ENCODE results near the gene METRNL. TPM values are rescaled to one million over a fixed set of nuclear protein-coding genes. Genes with fewer than 3 reads are reported as not detected.
A peak's percentile ranks its signal among the peaks of the same experiment; 100 is the strongest.
"Not testable (repeated sequence)": the region's sequence is repeated elsewhere in the genome, so short reads cannot be mapped to it uniquely, and the experiment has no call there.

The METRNL gene
- total RNA-seq, 2 experiments from 2014 or later: 11.1 to 13.2 TPM

DNA sequence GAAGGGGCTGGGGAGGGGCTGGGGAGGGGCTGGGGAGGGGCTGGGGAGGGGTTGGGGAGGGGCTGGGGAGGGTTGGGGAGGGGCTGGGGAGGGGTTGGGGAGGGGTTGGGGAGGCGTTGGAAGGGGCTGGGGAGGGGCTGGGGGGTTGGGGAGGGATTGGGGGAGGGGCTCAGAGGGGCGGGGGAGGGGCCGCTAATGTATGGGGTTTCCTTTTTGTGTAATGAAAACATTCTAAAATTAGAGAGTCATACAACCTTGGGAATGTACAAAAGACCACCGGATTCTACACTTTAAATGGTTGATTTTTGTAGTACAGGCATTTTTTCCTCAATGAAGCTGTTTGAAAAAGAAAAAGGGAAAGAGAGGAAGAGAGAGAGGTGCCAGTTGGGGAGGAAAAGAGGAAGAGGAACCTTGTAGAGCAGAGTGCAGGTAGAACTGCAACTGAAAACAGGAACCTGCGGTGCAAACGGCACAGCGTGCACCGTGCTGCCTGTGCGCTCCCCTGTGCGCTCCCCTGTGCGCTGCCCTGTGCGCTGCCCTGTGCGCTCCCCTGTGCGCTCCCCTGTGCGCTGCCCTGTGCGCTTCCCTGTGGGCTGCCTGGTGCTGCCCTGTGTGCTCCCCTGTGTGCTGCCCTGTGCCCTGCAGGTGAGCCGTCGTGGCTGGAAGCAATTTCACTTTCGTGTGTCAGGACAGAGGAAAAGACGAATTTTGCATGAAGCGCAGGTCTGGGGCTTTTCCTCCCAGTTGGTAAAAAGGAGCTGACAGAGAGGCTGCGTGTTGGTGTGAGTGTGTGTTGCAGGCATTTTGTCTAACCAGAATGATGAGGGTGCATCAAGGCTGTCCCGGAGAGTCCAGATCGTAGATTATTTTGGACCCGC, 40.8 kb downstream of the METRNL start:
- peak; percentile 94 for ATAC-seq (ENCODE audit: low read depth)
- POLR2A ChIA-PET: no interaction called here
- Mint-ChIP-seq H3K27ac (no peak overlapping the region), H3K27me3 (peaks cover 33% of the 10 kb centered on the region), H3K4me1 (peaks cover 20% of the 10 kb centered on the region), H3K4me3 (peak overlapping the region; percentile 74), H3K36me3 (no peaks in the 10 kb centered on the region), H3K9me3 (peaks cover 4% of the 10 kb centered on the region)
- DNase-seq: peak; percentile 55

DNA sequence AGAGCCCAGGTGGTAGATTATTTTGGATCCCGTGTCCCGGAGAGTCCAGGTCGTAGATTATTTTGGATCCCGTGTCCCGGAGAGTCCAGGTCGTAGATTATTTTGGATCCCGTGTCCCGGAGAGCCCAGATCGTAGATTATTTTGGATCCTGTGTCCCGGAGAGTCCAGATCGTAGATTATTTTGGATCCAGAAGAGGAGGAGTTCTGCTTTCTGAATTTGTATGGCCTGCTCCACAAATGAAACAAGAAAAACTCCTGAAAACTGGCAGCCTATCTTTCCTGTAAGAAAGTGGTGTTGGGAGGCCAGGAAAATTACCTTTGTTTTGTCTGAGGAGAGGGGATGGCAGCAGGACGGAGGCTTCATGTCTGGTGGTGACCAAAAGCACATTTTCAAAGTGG, 42.1 kb downstream of the METRNL start:
- POLR2A ChIA-PET; H3K4me3 Mint-ChIP-seq; DNase-seq; ATAC-seq (ENCODE audit: low read depth); H3K9me3 Mint-ChIP-seq; H3K27ac Mint-ChIP-seq; H3K36me3 Mint-ChIP-seq: not testable (repeated sequence)
- peaks cover 35% of the 10 kb centered on the region for H3K27me3 Mint-ChIP-seq
- peaks cover 31% of the 10 kb centered on the region for H3K4me1 Mint-ChIP-seq

DNA sequence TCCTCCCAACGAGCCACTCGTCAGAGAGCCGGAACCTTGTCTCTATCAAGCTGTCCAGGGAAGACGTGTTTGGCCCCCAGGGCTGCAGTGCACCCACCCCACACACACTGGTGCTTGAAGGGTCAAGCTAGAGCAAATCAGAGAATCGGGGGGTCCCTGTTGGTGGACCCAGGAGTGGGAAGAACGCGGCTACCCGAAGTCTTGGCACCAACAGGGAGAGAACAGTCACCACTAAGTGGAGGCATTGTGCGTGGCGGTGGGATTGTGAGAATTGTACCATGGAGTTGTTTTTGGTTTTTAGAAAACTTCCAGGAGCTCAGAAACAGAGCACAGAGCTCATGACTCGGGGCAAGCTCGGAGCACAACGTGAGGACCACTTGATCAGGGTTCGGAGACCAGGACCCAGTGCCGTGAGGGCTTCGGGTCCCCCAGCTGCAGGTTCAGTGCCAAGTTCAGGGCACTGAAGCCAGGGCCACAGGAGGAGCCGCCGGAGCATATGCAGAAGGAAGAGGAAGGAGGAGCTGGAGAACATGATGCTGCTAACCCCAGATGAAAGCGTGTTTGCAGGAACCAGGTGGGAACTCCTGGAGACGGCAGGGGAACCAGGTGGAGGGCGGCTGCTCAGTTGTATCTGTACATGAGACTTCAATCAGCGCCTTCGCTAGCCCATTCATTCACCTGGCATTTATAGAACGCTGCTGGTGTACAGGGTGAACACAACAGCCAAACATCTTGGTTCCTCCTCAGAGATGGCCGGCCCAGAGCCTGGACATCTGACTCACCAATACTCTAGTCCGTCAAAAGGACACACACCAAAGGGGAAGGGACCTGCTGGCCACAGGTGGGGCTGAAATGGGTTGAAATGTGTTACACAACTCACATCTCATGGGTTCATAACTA, 42.8 kb downstream of the METRNL start:
- Mint-ChIP-seq H3K27me3 (peaks cover 35% of the 10 kb centered on the region), H3K4me1 (peaks cover 32% of the 10 kb centered on the region), H3K4me3 (no peak overlapping the region), H3K9me3 (peaks cover 4% of the 10 kb centered on the region), H3K27ac (no peak overlapping the region), H3K36me3 (no peaks in the 10 kb centered on the region)
- ATAC-seq (ENCODE audit: low read depth): no peak
- POLR2A ChIA-PET: no interaction called here
- no peak for DNase-seq

DNA sequence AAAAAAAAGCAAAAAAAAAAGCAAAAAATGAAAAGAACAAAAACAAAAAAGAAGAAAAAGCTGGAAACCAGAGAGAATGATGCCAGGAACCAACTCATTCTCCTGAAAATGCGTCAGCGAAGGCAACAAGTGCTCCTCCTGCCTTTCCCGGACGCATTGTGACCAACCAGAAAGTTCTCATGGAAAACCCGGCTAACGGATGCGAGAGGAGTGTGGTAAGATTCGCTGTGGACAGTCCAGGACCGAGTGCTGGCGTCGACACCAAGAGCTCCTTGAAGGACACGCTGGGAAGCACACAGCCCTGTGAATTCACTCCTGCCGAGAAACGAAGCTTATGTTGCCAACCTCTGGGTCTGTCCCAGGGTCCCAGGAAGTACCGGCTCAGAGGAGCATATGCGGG, 43.4 kb downstream of the METRNL start:
- Mint-ChIP-seq H3K9me3 (peaks cover 4% of the 10 kb centered on the region), H3K4me1 (peaks cover 32% of the 10 kb centered on the region), H3K4me3 (no peak overlapping the region), H3K36me3 (no peaks in the 10 kb centered on the region), H3K27ac (no peak overlapping the region), H3K27me3 (peaks cover 35% of the 10 kb centered on the region)
- DNase-seq (no peak), ATAC-seq (ENCODE audit: low read depth) (no peak)
- POLR2A ChIA-PET: no interaction called here

DNA sequence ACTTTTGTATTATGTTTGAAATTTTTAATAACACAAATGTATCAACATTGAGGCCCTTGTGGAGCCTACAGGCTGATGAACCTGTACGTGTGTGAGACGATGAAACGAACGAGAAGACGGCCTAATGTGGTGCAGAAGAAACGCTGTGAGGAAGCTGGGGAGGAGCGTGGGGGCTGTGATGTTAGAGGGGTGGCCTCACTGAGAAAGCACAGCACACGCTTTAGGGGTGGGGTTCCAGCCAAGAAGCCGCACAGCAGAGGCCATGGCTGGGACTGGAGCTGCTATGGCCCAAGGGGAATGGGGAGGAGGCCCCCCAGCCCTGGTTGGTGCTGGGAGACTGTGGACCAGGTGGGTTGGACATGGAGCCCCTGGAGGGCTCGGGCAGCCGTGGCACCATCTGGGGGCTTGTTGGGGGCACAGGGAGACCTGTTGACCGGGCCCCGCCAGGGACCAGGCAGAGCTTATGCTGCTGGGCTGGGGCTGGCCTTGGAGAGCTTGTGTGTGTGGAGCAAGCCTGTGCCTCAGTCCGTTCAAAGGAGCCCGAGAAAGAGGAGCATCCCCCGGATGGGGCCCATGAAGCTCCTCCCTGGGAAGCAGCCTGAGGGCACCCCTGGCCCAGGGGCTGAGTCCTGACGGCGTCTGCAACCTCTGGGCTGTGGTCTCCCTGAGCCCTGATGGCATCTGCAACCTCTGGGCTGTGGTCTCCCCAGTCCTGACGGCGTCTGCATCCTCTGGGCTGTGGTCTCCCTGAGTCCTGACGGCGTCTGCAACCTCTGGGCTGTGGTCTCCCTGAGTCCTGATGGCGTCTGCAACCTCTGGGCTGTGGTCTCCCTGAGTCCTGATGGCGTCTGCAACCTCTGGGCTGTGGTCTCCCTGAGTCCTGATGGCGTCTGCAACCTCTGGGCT, 44.7 kb downstream of the METRNL start:
- Mint-ChIP-seq H3K36me3 (no peaks in the 10 kb centered on the region), H3K4me3 (no peak overlapping the region), H3K27me3 (peaks cover 29% of the 10 kb centered on the region), H3K4me1 (peaks cover 27% of the 10 kb centered on the region), H3K27ac (no peak overlapping the region), H3K9me3 (peaks cover 4% of the 10 kb centered on the region)
- POLR2A ChIA-PET: no interaction called here
- no peak for DNase-seq
- ATAC-seq (ENCODE audit: low read depth): no peak

DNA sequence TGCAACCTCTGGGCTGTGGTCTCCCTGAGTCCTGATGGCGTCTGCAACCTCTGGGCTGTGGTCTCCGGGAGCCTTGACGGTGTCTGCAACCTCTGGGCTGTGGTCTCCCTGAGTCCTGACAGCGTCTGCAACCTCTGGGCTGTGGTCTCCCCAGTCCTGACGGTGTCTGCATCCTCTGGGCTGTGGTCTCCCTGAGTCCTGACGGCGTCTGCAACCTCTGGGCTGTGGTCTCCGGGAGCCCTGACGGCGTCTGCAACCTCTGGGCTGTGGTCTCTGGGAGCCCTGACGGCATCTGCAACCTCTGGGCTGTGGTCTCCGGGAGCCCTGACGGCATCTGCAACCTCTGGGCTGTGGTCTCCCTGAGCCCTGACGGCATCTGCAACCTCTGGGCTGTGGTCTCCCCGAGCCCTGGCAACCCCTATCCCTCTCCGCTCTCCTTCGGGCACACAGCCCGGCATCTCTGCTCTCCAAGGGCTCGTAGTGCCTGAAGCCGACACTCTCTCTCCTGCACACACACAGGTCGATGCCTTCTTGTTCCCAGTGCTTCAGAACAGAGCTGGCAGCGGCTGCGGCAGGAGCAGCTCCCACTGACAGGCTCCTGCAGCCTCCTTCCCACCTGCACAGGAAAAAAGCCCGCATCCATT, 45.6 kb downstream of the METRNL start:
- Mint-ChIP-seq H3K9me3 (peaks cover 3% of the 10 kb centered on the region), H3K4me3 (no peak overlapping the region), H3K27me3 (peaks cover 27% of the 10 kb centered on the region), H3K36me3 (no peaks in the 10 kb centered on the region), H3K27ac (peak overlapping the region; percentile 69), H3K4me1 (peaks cover 22% of the 10 kb centered on the region)
- ATAC-seq (ENCODE audit: low read depth): peak; percentile 16
- DNase-seq: peak; percentile 48
- POLR2A ChIA-PET: interaction anchor here (0.8 kb wide), 1 partner anchor 9 kb away, joined by 3 read pairs; no protein-coding TSS in a partner anchor

DNA sequence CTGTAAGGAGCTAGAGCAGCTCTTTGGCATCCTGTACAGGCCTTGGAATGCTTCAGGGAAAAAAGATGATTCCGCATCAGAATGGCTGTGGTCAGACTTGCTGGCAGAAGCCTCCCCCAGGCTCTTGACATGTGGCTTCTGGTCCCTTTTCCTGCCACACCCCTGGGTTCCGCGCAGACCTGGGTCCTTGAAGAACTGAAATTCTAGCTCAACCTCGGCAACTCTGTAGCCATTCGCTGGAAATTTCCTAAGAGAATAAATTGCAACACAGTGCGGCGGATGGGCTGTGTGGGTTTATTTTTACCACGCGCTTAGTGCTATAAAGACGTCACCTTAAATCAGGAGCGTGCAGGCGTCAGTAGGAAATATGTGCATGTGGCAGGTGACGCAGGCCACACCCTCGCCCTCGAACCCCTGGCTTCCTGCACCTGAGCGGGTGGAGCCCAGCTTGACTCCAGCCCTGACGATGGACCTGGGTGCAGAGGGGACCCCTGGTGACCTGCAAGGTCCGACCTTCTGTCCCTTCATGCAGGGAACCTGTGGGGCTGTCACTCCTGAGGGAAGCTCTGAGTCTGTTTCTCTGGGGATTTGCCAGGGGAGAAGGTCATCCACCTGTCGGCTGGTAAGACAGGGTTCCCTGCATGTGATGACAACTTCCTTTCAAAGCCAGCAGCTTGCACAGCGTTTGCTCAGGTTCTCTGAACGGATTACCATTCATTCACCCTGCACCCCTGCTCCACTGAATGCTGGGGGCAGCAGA, 46.3 kb downstream of the METRNL start:
- Mint-ChIP-seq H3K4me3 (no peak overlapping the region), H3K27ac (no peak overlapping the region), H3K27me3 (peaks cover 24% of the 10 kb centered on the region), H3K36me3 (no peaks in the 10 kb centered on the region), H3K9me3 (peaks cover 3% of the 10 kb centered on the region), H3K4me1 (peaks cover 18% of the 10 kb centered on the region)
- ATAC-seq (ENCODE audit: low read depth) (peak; percentile 69), DNase-seq (no peak)
- POLR2A ChIA-PET: interaction anchor here (0.8 to 1.1 kb wide), 2 partner anchors 10 to 75 kb away, joined by 3 read pairs; no protein-coding TSS in a partner anchor

DNA sequence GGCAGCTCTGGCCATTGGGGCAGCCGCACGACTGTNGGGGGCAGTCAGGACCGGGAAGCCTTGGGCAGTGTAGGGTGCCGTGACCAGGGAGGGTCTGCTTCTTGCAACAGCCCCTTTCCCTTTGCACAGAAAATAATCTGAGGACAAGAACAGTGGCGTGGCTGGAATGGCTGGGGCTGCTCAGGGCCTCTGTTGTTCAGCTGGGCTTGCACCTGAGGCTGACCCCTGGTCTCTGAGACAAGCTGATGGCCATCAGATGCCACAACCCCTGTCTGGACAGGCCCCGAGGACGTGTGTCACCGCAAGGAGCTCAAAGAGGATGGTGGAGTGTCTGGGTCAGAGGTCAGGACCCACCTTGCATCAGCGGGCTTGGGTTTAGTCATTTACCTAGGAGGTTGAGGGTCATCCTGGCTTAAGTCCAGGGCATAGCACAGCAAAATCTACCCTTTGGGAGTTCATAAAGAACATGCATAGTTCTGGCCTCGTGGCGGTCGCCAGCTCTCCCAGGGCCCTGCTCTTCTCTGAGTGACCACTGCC, 46.9 kb downstream of the METRNL start:
- POLR2A ChIA-PET: interaction anchor here (1.1 kb wide), 1 partner anchor 74 kb away, joined by 3 read pairs; no protein-coding TSS in a partner anchor
- H3K36me3 Mint-ChIP-seq: no peaks in the 10 kb centered on the region

DNA sequence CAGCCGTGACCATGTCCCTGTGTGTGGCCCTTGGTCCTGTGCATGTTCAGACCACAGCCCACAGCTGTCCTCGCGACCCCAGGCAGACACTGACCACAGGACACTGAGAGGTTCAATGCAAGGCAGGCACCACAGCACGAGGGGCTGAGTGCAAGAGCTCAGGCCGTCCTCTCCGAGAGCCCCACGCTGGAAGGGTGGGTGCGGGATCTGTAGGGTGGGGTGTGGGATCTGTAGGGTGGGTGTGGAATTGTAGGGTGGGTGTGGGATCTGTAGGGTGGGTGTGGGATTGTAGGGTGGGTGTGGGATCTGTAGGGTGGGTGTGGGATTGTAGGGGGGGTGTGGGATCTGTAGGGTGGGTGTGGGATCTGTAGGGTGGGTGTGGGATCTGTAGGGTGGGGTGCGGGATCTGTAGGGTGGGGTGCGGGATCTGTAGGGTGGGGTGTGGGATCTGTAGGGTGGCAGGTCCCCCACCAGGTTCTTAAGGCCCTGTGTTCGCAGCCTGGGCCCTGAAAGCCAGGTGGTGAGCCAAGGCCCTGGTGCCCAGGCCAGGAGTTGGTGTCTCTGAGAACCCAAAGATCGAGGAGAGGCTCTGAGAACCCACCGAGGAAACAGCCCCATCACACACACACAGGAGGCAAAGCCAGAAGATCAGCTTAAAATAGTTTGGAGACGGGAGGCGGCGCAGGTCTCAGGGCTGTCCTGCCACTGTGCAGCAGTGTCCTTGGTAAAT, 48.2 kb downstream of the METRNL start:
- Mint-ChIP-seq H3K9me3 (peaks cover under 1% of the 10 kb centered on the region), H3K4me3 (no peak overlapping the region), H3K36me3 (no peaks in the 10 kb centered on the region), H3K27me3 (peaks cover 12% of the 10 kb centered on the region), H3K4me1 (peaks cover 16% of the 10 kb centered on the region), H3K27ac (no peak overlapping the region)
- ATAC-seq (ENCODE audit: low read depth) (no peak), DNase-seq (no peak)
- POLR2A ChIA-PET: no interaction called here

More for the DNA sequence above, 46.9 kb downstream of the METRNL start:
- no peak overlapping the region for H3K27ac Mint-ChIP-seq
- H3K27me3 Mint-ChIP-seq: peaks cover 23% of the 10 kb centered on the region
- ATAC-seq (ENCODE audit: low read depth) (no peak), DNase-seq (no peak)
- H3K4me1 Mint-ChIP-seq: peaks cover 18% of the 10 kb centered on the region
- no peak overlapping the region for H3K4me3 Mint-ChIP-seq
- H3K9me3 Mint-ChIP-seq: peaks cover 3% of the 10 kb centered on the region

DNA sequence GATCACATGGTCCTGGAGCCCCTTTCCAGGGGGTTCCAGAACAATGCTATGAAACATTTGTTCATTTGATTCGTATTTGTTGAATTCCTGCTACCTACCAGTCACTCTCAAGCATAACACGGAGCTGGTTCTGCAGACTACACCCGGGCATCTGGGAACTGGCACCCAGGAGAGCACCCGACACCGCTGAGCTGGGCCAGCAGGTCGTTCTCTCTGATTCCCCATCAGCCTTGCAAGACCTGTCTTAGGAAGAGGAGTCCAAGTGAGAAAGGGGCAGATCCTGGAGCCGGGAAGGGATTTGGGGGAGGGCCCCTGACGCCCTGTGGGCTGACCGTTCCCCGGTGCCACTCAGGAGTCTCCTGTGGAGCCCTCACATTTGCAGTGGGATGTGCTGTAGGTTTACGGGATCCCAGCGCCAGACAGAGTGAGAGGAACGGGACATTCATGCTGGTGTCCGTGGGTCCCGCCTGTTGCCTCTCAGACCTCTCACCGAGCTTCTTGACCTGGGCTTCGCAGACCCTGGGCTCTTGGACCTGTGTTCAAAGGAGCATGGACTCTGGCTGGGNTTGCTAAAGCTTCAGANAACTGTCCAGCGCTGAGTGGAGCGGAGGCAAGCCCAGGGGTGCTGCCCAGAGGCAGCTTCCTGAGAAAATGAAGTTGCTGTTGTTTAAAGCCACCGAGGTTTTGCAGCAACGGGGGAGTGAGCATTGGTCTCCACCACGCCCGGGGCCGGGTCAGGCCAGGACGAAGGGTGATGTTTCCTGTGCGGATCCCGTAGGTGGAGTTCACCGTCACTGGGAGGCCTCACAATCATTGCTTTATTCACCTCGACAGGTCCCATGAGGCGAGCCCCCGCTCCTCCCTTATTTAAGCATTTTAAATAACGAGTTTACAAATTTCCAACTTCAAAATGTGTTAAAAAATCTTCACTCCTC, 49.2 kb downstream of the METRNL start:
- Mint-ChIP-seq H3K9me3 (no peaks in the 10 kb centered on the region), H3K27ac (no peak overlapping the region), H3K4me1 (peaks cover 15% of the 10 kb centered on the region), H3K4me3 (no peak overlapping the region), H3K36me3 (no peaks in the 10 kb centered on the region), H3K27me3 (peaks cover 10% of the 10 kb centered on the region)
- ATAC-seq (ENCODE audit: low read depth): no peak
- no peak for DNase-seq
- POLR2A ChIA-PET: no interaction called here

Measured in activated naive CD8-positive, alpha-beta T cell treated with anti-CD3 and anti-CD28 coated beads, Interleukin-2, amount 10 ng/mL, durations not matched to agents 7 days and 5 days (primary cell).